ENCODE measurements around the gene SURF4. TPM values are rescaled to one million over a fixed set of nuclear protein-coding genes. Genes with fewer than 3 reads are reported as not detected.

SURF4 gene
- total RNA-seq, 1 experiment from 2014 or later, result 134 TPM

- Histone ChIP-seq H3K4me2 (ENCODE audit: low read length) (no peak overlapping the region), H3K9me2 (ENCODE audit: insufficient read depth) (no peaks in the 10 kb centered on the region), H3K4me3 (replicated peaks in 1 of 2; ENCODE audit: low read depth in 1 of 2, low read length in 2 of 2) (no peak overlapping the region), H3K9ac (ENCODE audit: low read length) (no peak overlapping the region), H3K36me3 (ENCODE audit: control insufficient read depth in 1 of 2, insufficient read depth in 2 of 2, low read length in 2 of 2) (peaks cover 13 to 21% of the 10 kb centered on the region in 2 experiments; a peak in 3 of 4 replicates), H4K20me1 (ENCODE audit: insufficient read depth) (no peaks in the 10 kb centered on the region), H3K79me2 (ENCODE audit: insufficient read depth, low read length) (no peaks in the 10 kb centered on the region), H3K27me3 (ENCODE audit: insufficient read depth, low read length) (no peaks in the 10 kb centered on the region), H3K4me1 (ENCODE audit: control insufficient read depth in 1 of 2, insufficient read depth in 2 of 2, low read length in 2 of 2) (no peaks in the 10 kb centered on the region), H2AFZ (ENCODE audit: low read depth, low read length, poor library complexity, severe bottlenecking) (no peak overlapping the region), H3K27ac (ENCODE audit: low read depth, low read length) (no peak overlapping the region), H3K9me3 (ENCODE audit: control insufficient read depth in 1 of 2, insufficient read depth in 1 of 2, low read depth in 1 of 2, low read length in 2 of 2) (no peaks in the 10 kb centered on the region)
- RAD21 ChIA-PET (ENCODE audit: low non-redundant PET in 1 of 2, low total read pairs in 2 of 2, uncharacterized antibody in 2 of 2, unreplicated experiment in 2 of 2), result no interaction called here
- TF ChIP-seq EZH2phosphoT487 (IDR thresholded peaks at IDR 0.05; ENCODE audit: borderline replicate concordance) (no peak), CEBPB (IDR thresholded peaks at IDR 0.05; ENCODE audit: low read depth) (no peak)
- DNase-seq (ENCODE audit: low read depth, low spot score) (no peak), ATAC-seq (no peak)
- CTCF ChIA-PET, result no interaction called here
- intact Hi-C loops (cut with micrococcal nuclease), result no loop called here
- POLR2A ChIA-PET, result no interaction called here
- no TSS peak for BruUV-seq (replicated peaks)
Observed at GRCh38 chr9:133401588-133401987, 25.7 kb upstream of the SURF4 start.

GRCh38 chr9:133400292-133400691 lies 24.4 kb upstream of the SURF4 start:
- Histone ChIP-seq H3K4me3 (replicated peaks in 1 of 2; ENCODE audit: low read depth in 1 of 2, low read length in 2 of 2) (no peak overlapping the region), H3K9ac (ENCODE audit: low read length) (no peak overlapping the region), H3K27ac (ENCODE audit: low read depth, low read length) (no peak overlapping the region), H3K4me2 (ENCODE audit: low read length) (no peak overlapping the region), H2AFZ (ENCODE audit: low read depth, low read length, poor library complexity, severe bottlenecking) (no peak overlapping the region), H3K79me2 (ENCODE audit: insufficient read depth, low read length) (no peaks in the 10 kb centered on the region), H3K9me2 (ENCODE audit: insufficient read depth) (no peaks in the 10 kb centered on the region), H3K27me3 (ENCODE audit: insufficient read depth, low read length) (no peaks in the 10 kb centered on the region), H3K36me3 (ENCODE audit: control insufficient read depth in 1 of 2, insufficient read depth in 2 of 2, low read length in 2 of 2) (peaks cover under 1 to 10% of the 10 kb centered on the region in 2 experiments; a peak in 2 of 4 replicates), H3K4me1 (ENCODE audit: control insufficient read depth in 1 of 2, insufficient read depth in 2 of 2, low read length in 2 of 2) (no peaks in the 10 kb centered on the region), H4K20me1 (ENCODE audit: insufficient read depth) (no peaks in the 10 kb centered on the region), H3K9me3 (ENCODE audit: control insufficient read depth in 1 of 2, insufficient read depth in 1 of 2, low read depth in 1 of 2, low read length in 2 of 2) (no peaks in the 10 kb centered on the region)
- ChIA-PET POLR2A (no interaction called here), CTCF (no interaction called here), RAD21 (ENCODE audit: low non-redundant PET in 1 of 2, low total read pairs in 2 of 2, uncharacterized antibody in 2 of 2, unreplicated experiment in 2 of 2) (no interaction called here)
- no peak for DNase-seq (ENCODE audit: low read depth, low spot score)
- no TSS peak for BruUV-seq (replicated peaks)
- no peak for ATAC-seq
- intact Hi-C loops (cut with micrococcal nuclease), result no loop called here
- no peak for TF ChIP-seq RAD21 (IDR thresholded peaks at IDR 0.05; ENCODE audit: low read depth)
- no peak for TF ChIP-seq YY1 (IDR thresholded peaks at IDR 0.05; ENCODE audit: extremely low read depth, insufficient replicate concordance, low read depth, low read length)
- TF ChIP-seq POLR2AphosphoS5 (IDR thresholded peaks at IDR 0.05; ENCODE audit: low read depth, low read length), result no peak
- no peak for TF ChIP-seq MAX (IDR thresholded peaks at IDR 0.05)
- TF ChIP-seq EGR1 (IDR thresholded peaks at IDR 0.05; ENCODE audit: low read depth), result no peak
- no peak for TF ChIP-seq SIN3A (IDR thresholded peaks at IDR 0.05; ENCODE audit: low read depth)
- no peak for TF ChIP-seq REST (IDR thresholded peaks at IDR 0.05; ENCODE audit: low read depth)
- no peak for TF ChIP-seq EZH2phosphoT487 (IDR thresholded peaks at IDR 0.05; ENCODE audit: borderline replicate concordance)
- TF ChIP-seq POLR2A (IDR thresholded peaks at IDR 0.05; ENCODE audit: borderline replicate concordance, extremely low read depth, insufficient read depth, insufficient read length), result no peak
- no peak for TF ChIP-seq CEBPB (IDR thresholded peaks at IDR 0.05; ENCODE audit: low read depth)
- TF ChIP-seq, protein P1, sequence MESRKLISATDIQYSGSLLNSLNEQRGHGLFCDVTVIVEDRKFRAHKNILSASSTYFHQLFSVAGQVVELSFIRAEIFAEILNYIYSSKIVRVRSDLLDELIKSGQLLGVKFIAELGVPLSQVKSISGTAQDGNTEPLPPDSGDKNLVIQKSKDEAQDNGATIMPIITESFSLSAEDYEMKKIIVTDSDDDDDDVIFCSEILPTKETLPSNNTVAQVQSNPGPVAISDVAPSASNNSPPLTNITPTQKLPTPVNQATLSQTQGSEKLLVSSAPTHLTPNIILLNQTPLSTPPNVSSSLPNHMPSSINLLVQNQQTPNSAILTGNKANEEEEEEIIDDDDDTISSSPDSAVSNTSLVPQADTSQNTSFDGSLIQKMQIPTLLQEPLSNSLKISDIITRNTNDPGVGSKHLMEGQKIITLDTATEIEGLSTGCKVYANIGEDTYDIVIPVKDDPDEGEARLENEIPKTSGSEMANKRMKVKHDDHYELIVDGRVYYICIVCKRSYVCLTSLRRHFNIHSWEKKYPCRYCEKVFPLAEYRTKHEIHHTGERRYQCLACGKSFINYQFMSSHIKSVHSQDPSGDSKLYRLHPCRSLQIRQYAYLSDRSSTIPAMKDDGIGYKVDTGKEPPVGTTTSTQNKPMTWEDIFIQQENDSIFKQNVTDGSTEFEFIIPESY (IDR thresholded peaks at IDR 0.05; ENCODE audit: extremely low read depth, insufficient replicate concordance, low read length), result no peak
- TF ChIP-seq ZNF274 (IDR thresholded peaks at IDR 0.05; ENCODE audit: low read depth, low read length), result no peak
- no peak for TF ChIP-seq ATF3 (IDR thresholded peaks at IDR 0.05)
- TF ChIP-seq ZFX (IDR thresholded peaks at IDR 0.05), result no peak
- no peak for TF ChIP-seq EZH2 (IDR thresholded peaks at IDR 0.05)
- TF ChIP-seq JUND (IDR thresholded peaks at IDR 0.05), result no peak

Data from HCT116 (cell line).